GM18526 (cell line): ENCODE data around the gene SAMD14.

Source experiments
- POLR2A ChIP-seq: IDR thresholded peaks from 3 replicates; pipeline ENCODE4 v1.6.1; 2011; ENCODE audit not compliant: insufficient read length; ENCODE audit errors: extremely low read depth

Gene SAMD14

DNA sequence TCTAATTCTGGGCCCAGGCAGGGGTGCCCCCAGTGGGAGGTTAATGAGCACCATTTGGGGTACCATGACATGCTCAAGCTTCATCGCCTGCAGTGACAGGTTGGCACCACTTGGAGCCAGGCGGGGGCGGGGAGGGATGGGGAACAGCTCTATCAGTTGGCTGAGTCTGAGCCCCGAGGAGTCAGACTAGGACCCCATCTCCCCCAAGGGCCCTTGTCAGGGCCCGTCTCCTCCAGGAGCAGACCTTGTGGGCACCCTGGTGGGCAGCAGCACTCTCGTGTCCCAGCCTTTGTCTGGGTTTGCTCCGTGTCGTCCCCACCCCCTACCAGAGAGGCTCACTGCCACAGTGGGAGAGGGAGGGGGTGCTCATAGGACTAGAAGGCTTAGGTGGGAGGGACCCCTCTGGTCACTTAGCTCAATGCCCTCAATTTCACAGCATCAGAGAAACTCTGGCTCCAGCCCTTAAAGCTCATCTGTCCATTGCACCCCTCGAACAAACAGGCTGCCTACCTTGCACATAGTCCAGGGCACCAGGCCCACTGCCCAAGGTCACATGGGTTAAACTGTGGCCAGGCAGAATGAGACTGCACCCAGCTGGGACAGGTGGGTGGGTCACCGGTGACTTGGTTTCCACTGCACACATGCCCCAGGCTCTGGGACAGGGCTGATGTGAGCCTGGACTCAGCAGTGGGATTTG is 16.4 kb upstream of the SAMD14 start:
- TF ChIP-seq POLR2A, result no peak

DNA sequence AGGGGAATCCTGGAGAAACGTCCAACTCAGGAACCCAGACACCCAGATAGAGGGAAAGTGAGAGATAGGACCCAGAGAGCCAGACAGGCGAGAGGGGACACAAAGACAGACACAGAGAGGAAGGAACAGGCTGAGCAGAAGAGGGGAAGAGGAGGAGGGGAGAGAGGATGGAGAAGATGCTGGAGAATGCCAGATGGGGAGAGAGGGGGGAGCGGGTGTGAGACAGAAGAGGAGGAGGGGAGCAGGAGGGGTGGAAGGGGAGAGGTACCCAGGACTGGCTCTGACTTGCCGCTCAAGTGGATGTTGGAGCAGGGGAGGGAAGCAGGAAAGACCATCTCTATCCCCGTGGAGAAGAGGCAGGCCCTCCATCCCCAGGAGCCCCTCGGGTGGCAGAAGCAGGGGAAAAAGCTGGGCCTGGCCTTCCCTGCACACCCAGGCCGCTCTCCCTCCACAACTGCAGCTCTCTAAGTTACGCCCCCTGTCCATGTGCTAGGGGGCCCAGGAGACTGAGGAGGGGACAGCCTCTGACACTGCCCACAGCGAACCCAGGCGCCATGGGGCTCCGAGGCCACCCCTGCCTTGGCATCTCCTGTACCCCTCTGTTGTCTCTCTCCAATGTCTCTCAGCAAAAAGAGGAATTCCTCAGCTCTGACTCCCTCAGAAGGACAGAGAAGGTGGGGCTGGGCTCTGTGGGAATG is 15.7 kb upstream of the SAMD14 start:
- TF ChIP-seq POLR2A, result no peak

DNA sequence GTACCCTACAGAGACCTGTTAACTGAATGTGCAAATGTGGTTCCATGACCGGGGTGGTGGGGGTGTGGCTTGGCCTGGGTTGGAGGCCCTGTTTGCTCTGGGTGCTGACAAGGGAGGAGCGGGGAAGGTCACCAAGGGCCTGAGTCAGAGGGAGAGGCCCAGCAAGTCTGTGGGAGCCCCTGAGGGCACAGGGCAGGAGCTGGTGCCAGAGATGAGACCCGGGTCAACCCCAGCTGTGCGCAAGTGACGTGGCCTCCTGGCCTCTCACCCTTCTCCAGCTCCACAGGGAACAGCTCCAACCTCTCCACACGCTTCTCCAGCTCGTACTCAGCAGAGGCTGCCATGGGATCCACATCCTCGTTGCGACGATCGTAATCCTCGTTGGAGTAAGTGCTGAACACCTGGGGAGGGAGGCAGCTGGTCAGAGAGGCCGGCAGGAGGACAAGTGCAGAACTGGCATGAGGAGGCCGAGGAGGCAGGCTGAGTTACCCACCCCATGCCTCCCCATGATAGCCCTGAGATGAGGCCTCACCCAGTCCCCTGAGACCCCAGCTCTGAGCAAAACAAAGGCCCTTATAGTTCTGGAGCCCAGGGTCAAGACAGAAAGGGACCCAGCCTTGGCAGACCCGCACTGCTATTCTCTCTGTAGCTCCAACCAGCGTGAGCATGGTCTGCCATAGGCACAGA is 15.0 kb upstream of the SAMD14 start:
- TF ChIP-seq POLR2A, result no peak

DNA sequence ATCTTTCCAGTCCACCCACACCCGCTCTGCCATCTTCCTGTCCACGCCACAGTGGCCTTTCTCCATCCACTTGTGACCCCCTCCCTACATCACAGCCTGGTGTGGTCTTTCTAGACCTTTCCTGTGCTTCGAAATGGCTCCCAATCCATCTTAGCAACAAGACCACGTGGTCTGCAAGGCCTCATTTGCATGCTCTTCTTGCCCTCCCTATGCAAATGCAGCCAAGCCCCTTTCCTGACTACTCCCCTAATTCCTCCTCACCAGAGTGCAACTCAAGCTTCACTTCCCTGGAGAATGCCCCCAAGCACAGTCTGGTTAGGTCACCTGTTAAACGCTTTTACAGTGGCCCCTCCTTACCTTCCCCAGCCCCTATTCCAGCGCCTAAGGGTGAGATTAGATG is 14.4 kb upstream of the SAMD14 start:
- no peak for TF ChIP-seq POLR2A

DNA sequence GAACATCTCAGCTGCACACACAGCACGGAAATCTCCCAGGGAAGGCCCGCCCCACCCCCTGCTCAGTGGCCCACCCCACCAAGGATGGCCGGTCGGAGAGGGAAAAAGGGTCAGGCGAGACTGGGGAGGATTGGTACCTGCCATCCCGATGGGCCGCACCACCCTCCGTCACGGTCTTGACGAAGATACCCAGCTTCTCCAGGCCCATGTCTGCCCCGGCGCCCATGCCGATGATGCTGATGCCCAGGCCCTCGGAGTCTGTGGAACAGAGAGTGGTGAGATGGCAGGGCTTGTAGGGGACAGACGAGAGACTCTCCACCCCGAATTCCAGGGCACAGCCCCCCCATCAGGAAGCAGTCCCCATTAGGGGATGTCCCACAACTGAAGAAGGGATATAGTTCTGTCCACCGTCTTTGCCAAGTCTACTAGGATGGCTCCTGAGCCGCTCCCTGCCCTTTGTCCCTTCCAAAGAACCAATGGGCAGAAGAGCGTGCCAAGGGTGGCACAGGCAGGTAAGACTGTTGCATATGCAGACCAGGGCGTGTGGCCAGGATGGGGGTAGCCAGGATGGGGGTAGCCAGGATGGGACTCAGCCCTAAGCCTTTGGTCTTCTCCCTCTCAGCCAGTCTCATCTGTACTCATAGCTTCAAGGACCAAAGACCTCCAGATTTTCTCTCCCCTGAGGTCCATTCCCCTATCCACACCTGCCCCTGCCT is 13.7 kb upstream of the SAMD14 start:
- TF ChIP-seq POLR2A, result no peak

DNA sequence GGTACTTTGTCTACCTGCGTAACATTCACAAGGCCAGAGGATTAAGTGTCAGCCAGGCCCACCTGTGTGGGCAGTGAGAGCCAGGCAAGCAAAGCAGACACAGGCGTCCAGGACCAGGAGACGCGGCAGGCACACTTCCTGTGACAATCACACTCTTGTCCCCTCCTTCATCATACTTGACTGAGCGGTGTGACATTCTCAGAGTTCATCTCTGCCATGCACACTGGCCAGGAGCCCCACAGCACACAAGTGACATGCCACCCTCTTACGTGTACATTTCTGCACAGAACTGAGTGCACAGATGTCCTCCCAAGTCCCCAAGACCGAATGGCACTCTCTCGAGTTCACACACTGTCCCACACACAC is 11.8 kb upstream of the SAMD14 start:
- no peak for TF ChIP-seq POLR2A

DNA sequence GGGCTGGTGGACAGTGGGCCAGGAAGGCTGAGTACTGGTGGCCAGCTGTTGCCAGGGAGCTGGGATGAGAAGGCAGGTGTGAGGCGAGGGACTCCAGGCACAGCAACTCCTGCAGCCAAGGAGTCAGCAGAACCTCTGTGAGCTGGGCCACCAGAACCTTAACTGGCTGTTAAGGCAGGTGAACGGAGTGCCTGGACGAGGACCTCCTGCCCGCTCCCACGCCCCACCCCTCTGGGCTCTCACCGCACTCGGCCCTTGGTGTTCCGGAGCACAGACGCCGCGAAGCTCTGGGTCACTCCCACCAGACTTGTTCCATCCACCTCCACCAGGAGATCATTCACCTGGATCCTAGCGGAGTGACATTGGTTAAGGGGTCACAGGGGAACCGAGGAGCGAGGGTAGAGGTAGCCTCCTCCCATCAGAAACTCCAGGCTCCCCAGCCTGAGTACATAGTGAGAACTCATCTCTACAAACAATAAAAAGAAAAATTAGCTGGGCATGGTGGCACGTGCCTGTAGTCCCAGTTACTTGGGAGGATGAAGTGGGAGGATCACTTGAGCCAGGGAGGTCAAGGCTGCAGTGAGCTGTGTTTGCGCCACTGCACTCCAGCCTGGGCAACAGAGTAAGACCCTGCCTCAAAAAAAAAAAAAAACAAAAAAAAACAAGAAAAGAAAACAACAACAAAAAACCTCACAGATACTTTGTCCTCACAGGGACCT is 11.2 kb upstream of the SAMD14 start:
- no peak for TF ChIP-seq POLR2A

DNA sequence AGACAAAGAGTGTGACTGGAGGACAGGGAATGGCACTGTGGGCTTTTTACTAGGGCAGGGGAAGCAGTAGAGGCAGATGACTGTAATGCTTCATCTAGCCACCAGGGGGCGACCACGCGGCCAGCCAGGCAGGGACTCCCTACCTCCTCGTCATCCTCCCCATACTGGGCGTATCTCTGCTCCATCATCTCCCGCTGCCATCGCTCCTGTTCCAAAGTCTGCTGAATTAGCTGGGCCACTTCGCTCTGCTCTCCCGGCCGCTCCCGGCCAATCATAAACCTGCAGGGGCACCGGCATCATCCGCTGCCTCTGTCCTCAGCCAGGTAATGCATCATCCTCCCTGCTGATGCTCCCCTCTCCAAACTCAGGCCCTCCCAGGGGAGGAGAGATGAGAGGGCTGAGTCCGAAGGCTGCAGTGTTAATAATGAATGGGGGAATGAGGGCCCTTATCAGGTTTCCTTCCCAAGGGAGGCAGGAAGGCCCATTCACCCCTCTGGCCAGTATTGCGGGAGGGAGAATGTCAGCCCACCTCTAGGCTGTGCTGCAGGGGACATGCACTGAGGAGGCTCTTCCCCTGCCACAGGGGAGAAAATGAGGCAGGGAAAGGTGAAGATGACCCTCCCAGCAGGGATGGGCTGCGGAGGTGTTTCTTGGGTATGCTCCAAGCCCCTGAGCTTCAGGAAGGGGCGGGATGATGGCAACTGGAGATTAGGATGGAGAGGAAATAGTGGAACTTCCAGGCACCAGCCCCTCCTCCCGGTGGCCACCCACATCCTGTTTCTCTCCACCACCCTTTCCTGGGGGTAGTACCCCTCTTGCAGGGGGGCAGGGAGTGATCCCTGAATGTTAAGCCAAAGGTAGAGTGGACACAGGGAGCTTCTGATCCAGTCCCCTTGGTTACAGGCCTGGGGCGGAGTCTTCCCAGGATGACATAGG is 10.3 kb upstream of the SAMD14 start:
- no peak for TF ChIP-seq POLR2A

DNA sequence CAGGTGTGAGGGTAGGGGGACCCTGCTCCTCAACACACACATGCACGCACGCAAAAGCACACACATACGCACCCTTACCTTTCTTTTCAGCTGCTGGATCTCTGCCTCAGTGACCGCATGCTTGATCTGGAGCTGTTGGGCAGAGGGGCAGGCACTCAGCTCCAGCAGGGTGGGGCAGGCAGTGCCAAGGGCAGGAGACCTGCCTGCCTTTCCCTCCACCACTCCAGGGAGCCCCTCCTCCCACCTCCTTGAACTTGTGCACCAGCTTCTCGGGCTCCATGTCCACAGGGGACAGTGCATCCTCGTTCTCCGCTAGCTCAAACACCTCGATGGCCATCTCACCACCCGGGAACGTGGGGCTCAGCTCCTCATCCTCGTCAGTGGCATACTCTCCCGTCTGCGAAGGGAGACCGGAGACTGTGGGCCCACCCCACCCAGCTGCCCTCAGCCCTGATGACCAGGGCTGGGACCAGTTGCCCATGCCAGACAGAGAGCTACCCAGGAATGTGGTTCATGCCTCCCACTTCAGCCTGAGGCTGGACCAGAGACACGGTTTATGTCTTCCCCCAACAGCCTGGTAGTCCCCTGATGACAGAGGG is 9.3 kb upstream of the SAMD14 start:
- TF ChIP-seq POLR2A, result no peak

DNA sequence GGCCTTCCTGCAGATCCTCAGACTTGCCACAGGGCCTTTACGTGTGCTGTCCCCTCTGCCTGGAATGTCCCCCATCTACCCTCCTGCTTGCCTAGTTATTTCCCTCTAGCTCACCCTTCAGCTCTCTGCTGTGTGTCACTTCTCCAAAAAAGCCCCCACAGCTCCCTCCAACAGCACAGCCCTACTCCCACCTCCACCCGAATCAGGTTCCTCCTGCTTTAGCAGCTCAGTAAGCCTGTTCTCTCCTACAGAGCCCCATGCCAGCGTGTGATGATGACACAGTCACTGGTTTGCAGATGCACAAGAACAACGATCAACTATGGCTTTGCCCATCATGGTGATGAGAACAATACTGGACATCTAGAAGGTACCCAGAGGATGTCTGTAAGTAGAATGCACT is 7.1 kb upstream of the SAMD14 start:
- no peak for TF ChIP-seq POLR2A

DNA sequence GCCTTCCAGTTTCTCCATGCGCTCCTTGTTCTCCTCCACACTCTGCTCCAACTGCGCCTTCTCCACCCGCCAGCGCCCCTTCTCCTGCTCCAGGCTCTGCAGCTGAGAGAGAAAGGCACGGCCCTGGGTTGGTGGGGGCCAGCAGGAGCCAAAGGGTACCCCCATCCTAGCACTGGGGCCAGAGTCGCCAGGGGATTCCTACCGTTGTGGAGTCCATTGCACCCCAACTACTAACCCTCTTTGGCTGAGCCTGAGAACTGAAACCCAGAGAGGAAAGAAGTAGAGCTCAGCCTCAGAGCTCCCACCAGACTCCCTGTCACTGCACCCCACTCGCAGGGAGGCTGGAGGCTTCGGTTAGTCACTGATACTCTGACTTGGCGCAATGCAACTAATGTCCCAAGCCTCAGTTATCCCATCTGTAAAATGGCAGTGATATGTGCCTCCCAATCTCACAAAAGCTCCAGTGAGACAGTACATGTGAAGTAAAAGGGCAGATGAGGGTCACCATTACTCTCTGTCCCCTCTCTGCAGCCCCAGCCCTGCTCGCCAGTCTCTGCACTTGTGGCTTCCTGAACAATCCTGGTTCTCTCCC is 6.2 kb upstream of the SAMD14 start:
- no peak for TF ChIP-seq POLR2A

DNA sequence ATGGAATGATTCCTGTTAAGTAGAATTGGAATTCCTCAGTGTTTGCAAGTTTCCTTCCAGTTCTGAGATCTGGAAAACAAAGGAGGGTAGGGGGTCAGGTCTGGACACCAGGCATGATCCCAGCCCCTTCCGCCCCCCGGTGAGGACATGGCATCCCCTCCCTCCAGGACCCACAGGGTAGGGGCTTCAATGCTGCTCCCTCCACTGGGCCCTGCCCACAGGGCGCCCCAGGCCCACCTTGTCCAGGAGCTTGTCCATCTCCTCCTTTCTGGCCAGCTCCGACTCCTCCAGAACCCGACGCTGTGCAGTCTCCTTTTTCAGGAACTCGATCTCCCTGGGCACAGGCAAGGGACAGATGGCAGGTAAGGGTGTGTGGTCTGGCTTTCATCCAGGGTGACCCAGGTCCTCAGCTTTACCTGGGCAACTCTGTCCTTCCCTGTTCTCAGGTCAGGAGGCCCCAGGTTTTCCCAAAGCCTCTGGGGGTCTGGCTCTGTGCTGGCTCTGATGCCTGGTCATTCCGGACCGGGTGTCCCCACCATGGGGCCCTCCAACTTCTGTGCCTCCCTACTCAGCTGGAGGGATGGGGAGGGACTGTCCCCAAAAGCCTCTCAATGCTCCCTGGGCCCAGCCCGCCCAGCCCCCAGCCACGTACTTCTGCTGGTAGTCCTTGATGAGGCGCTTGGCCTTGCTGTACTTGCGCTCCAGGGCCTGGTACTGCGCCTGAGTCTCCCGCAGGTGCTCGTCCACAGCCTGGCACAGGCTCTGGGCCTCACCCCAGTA is 5.5 kb upstream of the SAMD14 start:
- TF ChIP-seq POLR2A, result no peak
